UCSD-AML1 (cell line): ENCODE results near the gene HTT.

Experiments
- DNase-seq: peaks from one replicate; lab custom pipeline; 2025; ENCODE audit not compliant: unreplicated experiment; lab: John Stamatoyannopoulos, UW

HTT gene

DNA sequence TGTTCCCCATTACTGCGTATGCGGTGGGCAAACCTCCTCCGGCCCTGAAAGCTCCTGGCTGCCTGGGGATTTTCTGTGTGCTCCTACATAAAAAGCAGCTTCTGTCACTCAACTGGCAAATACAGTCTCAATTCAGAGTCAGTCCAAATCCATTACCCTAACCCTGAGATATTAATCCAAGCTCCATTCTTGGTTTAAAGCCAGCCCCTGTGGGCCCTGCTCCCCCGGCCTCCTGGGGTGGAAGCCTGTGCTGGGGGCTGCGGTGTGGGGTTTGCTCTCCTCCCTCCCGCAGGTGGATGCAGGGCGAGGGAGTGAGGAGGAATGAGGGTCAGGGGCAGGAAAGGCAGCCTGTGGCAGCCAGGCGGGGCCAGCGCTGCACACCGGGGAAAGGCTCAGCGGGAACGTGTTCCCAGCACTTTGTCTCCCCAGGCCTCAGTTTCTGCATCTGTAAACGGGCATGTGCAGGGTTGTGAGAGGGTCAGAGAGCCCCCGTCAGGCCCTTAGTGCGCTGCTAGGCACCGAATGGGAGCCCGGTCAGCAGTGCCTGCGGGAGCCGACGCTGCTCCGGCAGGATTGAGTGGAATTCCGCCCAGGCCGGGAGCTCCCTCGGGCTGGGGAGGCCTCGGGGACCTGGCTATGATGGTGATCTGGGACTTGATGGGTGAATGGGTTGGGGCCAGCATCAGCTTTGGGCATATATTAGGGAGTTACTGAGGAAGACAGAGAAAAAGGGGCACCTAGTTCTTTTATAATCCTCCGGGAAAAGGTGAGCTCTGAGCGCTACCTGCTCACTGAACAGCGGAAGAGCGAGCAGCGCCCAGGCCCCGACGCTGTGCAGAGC, 212.1 kb downstream of the HTT start:
- no peak for DNase-seq

DNA sequence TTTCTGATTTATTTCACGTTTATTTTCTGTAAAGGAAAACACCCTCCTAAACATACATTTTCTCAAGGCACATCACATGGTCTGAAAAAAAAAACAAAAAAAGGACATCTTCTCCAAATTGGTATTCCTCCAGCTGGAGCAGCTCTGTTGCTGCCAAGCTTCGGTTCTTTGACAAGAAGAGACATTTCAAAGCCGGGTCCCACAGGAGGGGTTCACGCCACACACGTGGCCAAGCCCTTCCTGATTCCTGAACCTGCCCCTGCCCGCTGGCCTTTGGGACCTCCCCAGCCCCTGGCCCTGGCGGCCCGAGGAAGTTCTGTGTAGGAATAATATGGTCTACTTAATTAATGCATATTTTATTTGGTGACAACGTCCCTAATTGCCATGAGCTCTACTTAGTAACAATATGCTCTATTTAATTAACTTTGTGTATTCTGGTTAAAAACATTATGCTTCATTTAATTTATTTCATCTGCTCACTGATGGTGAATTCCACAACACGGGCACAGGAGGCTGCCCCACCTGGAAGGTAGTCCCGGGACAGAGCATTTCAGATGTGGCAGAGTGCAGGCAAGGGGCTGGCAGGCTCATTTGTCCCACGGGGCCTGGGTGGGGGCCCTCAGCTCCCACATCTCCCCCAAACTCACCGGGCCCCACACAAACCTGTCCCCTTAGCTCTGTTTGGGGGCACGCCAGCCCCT, 212.9 kb downstream of the HTT start:
- DNase-seq, result no peak

- DNase-seq, result no peak
These were observed 213.6 kb downstream of the HTT start for GRCh38 chr4:3287972-3288570.

- DNase-seq, result no peak
These were observed 214.2 kb downstream of the HTT start for GRCh38 chr4:3288571-3289094.

DNA sequence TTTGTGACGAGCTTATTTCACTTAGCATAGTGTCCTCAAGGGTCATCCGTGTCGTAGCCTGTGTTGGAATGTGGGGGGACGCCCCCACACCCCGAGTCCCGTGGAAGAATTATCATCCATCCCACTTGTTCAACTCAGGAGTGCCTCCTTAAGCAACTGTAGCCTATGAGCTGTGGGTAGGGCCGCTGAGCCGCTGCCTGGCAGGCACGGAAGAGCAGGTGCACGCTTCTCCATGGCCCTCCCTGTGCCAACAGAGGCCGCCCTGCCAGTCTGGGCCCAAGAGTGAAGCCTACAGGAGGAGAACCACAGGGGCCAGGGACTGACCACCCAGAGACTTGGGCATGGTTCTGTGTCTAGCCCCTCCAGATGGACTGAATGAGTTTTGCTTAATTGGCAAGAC, 216.0 kb downstream of the HTT start:
- no peak for DNase-seq

DNA sequence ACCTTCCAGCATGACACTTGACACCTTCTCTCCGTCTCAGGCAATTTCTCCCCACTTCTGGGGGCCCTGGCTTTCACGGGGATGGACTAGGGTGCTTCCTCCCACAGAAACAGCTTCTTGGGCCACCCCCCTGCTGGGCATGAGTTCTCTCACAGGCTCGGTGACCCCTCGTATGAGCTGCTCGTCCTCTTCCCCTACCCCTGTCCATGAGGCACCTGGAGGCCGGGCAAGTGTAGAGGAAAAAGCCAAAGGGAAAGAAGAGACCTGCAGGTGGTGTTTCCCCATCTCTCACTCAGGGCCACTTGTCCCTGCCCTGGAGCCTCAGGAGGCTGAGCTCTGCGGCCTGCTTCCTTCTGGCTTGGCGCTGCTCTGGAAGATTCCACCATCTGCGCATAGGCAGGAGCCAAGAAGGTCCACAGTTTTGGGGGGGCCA, 216.4 kb downstream of the HTT start:
- DNase-seq, result no peak

DNA sequence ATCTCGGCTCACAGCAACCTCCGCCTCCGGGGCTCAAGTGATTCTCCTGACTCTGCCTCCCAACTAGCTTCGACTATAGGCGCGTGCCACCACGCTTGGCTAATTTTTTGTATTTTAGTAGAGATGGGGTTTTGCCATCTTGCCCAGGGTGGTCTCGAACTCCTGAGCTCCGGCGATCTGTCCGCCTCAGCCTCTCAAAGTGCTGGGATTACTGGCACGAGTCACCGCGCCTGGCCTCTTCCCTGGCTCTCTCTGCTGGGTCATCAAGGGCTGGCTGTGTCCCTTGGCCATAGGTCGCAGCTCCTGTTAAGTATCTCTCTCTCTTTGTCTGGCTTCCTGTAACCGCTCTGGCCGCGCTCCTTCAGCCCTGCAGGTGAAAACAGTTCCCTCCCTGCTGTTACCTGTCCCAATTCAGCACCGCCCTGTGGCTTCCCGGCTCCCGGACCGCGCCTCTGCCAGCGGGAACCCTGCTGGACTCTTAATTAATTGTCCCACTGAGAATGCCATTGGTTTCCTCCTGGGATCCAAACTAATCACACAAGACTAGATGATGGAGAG, 217.0 kb downstream of the HTT start:
- DNase-seq, result no peak

GRCh38 chr4:3291969-3292570, 217.6 kb downstream of the HTT start:
- DNase-seq, result peak; percentile 58

GRCh38 chr4:3292571-3293400, 218.3 kb downstream of the HTT start, which contains the start of gene RGS12:
RGS12 (plus strand) TSS chr4:3293021; CDS start chr4:3316171, 23,150 bp downstream.
- DNase-seq, result peak; percentile 88
